Central memory CD8-positive, alpha-beta T cell (primary cell): Measurements from ENCODE around the gene TAAR8.
"Not testable (repeated sequence)": the region's sequence is repeated elsewhere in the genome, so short reads cannot be mapped to it uniquely, and the experiment has no call there.

Experiments used
- ATAC-seq: fragments of 150-1000 bp; cut with Tn5 transposase; replicated peaks from 2 replicates; pipeline ENCODE4 v1.10.0; 2022; ENCODE audit warnings: mild to moderate bottlenecking, moderate FRiP score, moderate number of reproducible peaks; ENCODE audit not compliant: poor library complexity, severe bottlenecking; ENCODE audit errors: extremely low read depth
- DNase-seq, 2 donors: peaks; one replicate each; pipeline ENCODE4 v3.0.0; 2021; ENCODE audit warnings: low spot score in 2 of 2
- H3K27ac Mint-ChIP-seq: one replicate; pipeline ENCODE4 v1.8.0; 2022; ENCODE audit warnings: low read depth, mild to moderate bottlenecking, moderate library complexity, mixed read lengths
- H3K27me3 Mint-ChIP-seq: one replicate; pipeline ENCODE4 v1.8.0; 2022; ENCODE audit warnings: mixed read lengths
- H3K36me3 Mint-ChIP-seq: one replicate; pipeline ENCODE4 v1.8.0; 2022; ENCODE audit warnings: mild to moderate bottlenecking, moderate library complexity, mixed read lengths; ENCODE audit not compliant: insufficient read depth
- H3K4me1 Mint-ChIP-seq: one replicate; pipeline ENCODE4 v1.8.0; 2022; ENCODE audit warnings: mixed read lengths
- H3K4me3 Mint-ChIP-seq: one replicate; pipeline ENCODE4 v1.8.0; 2022; ENCODE audit warnings: mild to moderate bottlenecking, moderate library complexity, mixed read lengths
- H3K9me3 Mint-ChIP-seq: one replicate; pipeline ENCODE4 v1.8.0; 2022; ENCODE audit warnings: mixed read lengths

Gene TAAR8

DNA sequence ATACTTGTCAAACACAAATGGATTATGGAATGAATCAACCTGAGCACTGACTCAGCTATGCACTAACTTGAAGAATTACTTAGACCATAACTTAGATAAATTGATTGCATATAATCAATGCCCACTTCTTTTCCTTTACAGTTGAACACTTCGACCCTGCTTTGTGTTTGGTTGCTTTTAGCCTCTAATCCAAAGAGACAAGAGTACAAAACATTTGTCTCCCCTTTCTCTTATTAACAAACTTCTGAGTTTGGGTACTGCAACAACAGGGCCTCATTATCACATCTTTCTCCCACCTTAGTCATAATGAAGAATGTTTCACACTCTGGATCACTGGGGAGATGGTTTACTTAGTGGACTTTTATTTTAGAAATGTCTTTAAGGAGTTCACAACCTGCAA, 15.1 kb downstream of the TAAR8 start:
- DNase-seq (no peak), ATAC-seq (no peak)
- H3K36me3 Mint-ChIP-seq, result no peaks in the 10 kb centered on the region
- H3K27ac Mint-ChIP-seq, result no peak overlapping the region
- no peak overlapping the region for H3K4me3 Mint-ChIP-seq
- peaks cover 82% of the 10 kb centered on the region for H3K27me3 Mint-ChIP-seq
- H3K9me3 Mint-ChIP-seq, result no peaks in the 10 kb centered on the region
- H3K4me1 Mint-ChIP-seq, result no peaks in the 10 kb centered on the region

DNA sequence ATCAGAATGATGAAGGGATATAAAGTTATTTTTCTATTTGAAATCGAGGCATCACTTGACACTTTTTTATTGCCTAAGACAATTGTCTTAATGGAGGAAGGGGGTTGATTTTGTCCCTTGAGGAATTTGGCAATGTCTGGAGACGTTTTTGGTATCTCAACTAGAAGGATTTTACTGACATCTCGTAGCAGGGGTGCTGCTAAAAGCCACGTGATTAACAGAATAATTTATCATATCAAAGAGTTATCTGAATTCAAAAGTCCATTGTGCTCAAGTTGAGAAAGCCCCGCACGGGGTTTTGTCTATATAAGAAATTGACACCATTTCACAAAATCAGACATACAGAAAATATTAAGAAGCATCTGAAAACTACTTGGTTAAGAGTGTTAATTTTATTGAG, 16.1 kb downstream of the TAAR8 start:
- Mint-ChIP-seq H3K27me3 (peaks cover 82% of the 10 kb centered on the region), H3K4me3 (no peak overlapping the region)
- no peak for DNase-seq

DNA sequence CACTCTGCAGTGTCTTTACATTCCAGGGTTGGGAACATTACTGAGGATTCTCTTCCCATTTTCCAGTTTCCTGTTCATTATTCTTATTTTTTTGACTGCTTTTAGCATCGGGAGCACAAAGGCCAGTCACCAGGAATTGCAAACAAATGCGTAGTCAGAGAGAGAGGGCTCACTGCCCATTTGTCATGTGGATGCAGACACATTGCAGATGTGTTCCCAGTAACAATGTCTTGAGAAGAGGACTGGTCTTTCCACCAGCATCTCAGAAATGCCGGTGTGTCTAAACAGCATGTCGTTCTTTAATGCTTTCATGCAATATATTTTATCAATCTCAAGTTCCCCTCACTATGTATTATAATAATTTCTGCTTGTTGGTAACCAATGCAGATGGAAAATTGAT, 16.7 kb downstream of the TAAR8 start:
- H3K27ac Mint-ChIP-seq, result no peak overlapping the region
- ATAC-seq (no peak), DNase-seq (no peak)
- peaks cover 82% of the 10 kb centered on the region for H3K27me3 Mint-ChIP-seq
- H3K36me3 Mint-ChIP-seq, result no peaks in the 10 kb centered on the region
- no peaks in the 10 kb centered on the region for H3K9me3 Mint-ChIP-seq
- H3K4me1 Mint-ChIP-seq, result no peaks in the 10 kb centered on the region
- H3K4me3 Mint-ChIP-seq, result no peak overlapping the region

More for the DNA sequence above, 16.1 kb downstream of the TAAR8 start:
- H3K27ac Mint-ChIP-seq, result no peak overlapping the region
- no peaks in the 10 kb centered on the region for H3K4me1 Mint-ChIP-seq
- H3K9me3 Mint-ChIP-seq, result no peaks in the 10 kb centered on the region
- no peak for ATAC-seq
- H3K36me3 Mint-ChIP-seq, result no peaks in the 10 kb centered on the region

DNA sequence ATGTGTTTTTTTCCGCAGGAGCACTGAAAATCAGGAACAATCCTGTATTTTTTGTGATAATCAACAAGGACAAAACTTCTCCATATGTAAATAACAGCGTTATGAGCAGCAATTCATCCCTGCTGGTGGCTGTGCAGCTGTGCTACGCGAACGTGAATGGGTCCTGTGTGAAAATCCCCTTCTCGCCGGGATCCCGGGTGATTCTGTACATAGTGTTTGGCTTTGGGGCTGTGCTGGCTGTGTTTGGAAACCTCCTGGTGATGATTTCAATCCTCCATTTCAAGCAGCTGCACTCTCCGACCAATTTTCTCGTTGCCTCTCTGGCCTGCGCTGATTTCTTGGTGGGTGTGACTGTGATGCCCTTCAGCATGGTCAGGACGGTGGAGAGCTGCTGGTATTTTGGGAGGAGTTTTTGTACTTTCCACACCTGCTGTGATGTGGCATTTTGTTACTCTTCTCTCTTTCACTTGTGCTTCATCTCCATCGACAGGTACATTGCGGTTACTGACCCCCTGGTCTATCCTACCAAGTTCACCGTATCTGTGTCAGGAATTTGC, 17.8 kb downstream of the TAAR8 start, which contains the start of gene TAAR6:
TSS of gene TAAR6 (plus strand) at position 102 of the 557 bp plus-strand sequence. CDS start at position 102, 0 bp downstream.
- no peaks in the 10 kb centered on the region for H3K4me1 Mint-ChIP-seq
- H3K9me3 Mint-ChIP-seq, result no peaks in the 10 kb centered on the region

DNA sequence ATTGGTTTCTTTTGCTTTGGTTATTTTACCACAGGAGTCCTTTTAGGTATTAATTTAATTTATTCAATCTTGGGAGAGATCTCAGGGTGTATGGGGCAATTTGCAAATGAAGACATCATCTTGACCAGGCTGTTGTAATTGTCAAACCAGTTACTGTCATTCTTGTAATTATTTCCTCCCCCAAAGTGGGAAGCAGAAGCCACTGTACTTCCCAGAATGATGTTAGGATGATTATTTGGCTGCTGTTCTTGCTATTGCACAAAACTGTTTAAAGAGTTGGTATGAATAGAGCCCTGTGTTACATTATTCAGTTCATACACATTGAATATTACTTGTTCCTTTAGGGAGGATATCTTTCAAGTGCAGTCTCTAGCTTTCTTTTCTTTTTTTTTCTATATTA, 19.3 kb downstream of the TAAR8 start:
- no peak overlapping the region for H3K27ac Mint-ChIP-seq
- no peaks in the 10 kb centered on the region for H3K4me1 Mint-ChIP-seq
- peaks cover 77% of the 10 kb centered on the region for H3K27me3 Mint-ChIP-seq
- no peak overlapping the region for H3K4me3 Mint-ChIP-seq
- no peaks in the 10 kb centered on the region for H3K9me3 Mint-ChIP-seq
- H3K36me3 Mint-ChIP-seq, result no peaks in the 10 kb centered on the region
- ATAC-seq, result no peak
- no peak for DNase-seq

More for the DNA sequence above, 17.8 kb downstream of the TAAR8 start, which contains the start of gene TAAR6:
- Mint-ChIP-seq H3K4me3 (no peak within 1 kb of the TSS), H3K36me3 (no peaks in the 10 kb centered on the region), H3K27ac (no peak within 1 kb of the TSS), H3K27me3 (peaks cover 76% of the 10 kb centered on the region)
- DNase-seq, result no peak
- no peak for ATAC-seq

DNA sequence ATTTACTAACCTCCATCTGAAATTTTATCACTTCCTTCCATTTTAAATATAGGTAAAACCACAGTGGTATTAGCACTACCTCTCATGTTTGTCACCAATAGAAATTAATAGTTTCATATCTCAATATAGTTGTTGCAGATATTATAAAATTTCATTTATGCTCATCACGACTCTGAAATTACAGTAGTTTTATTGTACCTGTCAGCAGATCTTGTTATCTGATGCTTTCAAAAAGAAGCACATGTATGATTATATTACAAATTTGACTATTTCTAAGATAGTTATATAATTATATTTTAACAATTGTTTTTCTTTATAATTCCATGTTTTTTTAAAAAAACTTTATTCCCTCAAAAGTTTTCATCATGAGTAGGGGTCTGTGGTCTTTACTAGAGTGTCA, 32.2 kb downstream of the TAAR8 start:
- no peaks in the 10 kb centered on the region for H3K4me1 Mint-ChIP-seq
- no peak overlapping the region for H3K27ac Mint-ChIP-seq
- peaks cover 75% of the 10 kb centered on the region for H3K27me3 Mint-ChIP-seq
- no peaks in the 10 kb centered on the region for H3K36me3 Mint-ChIP-seq
- no peak for ATAC-seq
- H3K4me3 Mint-ChIP-seq, result no peak overlapping the region
- DNase-seq, result no peak
- no peaks in the 10 kb centered on the region for H3K9me3 Mint-ChIP-seq

DNA sequence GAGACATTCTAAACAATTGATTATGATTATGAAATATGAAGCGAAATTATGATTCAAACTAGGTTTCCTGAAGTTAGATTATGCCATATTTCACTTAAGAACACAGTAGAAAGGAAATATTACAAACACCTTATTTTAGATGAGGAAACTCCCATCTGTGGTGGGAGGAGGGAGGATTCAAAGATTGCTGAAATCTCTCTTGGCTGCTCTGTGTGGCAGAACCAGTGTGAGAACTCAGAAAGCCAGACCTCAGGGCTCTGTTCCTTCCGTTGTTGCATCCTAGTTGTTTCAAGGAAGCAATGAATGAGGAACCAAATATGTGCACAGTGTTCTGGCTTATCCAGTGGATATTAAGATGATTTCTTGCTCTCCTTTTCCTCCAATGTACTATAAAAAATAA, 35.0 kb downstream of the TAAR8 start:
- DNase-seq, result no peak
- no peak overlapping the region for H3K4me3 Mint-ChIP-seq
- H3K36me3 Mint-ChIP-seq, result no peaks in the 10 kb centered on the region
- H3K9me3 Mint-ChIP-seq, result no peaks in the 10 kb centered on the region
- no peak for ATAC-seq
- H3K27ac Mint-ChIP-seq, result no peak overlapping the region
- H3K27me3 Mint-ChIP-seq, result peaks cover 62% of the 10 kb centered on the region
- no peaks in the 10 kb centered on the region for H3K4me1 Mint-ChIP-seq

DNA sequence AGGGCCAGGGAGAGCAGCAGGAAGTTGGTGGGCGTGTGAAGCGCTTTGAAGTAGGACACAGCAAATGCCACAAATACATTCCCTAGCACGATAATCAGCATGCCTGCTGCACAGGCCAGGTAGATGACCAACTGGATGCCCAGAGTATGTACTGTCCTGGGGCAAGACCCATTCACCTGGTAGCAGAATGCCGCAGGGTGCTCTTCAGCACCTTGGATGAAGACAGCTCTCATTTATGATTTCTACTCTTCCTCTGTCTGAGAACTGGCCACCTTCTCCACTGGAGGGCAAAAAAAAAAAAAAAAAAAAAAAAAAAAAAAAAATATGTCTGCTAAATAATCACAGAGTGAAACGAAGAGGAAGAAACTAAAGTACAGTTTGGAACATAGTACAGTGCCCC, 37.0 kb downstream of the TAAR8 start, which contains the start of gene TAAR5:
TSS of gene TAAR5 (minus strand) at position 288 of the 400 bp plus-strand sequence. CDS start at position 233, 55 bp downstream.
- Mint-ChIP-seq H3K4me3 (no peak within 1 kb of the TSS), H3K36me3 (no peaks in the 10 kb centered on the region), H3K27ac (no peak within 1 kb of the TSS), H3K27me3 (peaks cover 66% of the 10 kb centered on the region), H3K9me3 (no peaks in the 10 kb centered on the region), H3K4me1 (no peaks in the 10 kb centered on the region)
- DNase-seq (no peak), ATAC-seq (no peak)

DNA sequence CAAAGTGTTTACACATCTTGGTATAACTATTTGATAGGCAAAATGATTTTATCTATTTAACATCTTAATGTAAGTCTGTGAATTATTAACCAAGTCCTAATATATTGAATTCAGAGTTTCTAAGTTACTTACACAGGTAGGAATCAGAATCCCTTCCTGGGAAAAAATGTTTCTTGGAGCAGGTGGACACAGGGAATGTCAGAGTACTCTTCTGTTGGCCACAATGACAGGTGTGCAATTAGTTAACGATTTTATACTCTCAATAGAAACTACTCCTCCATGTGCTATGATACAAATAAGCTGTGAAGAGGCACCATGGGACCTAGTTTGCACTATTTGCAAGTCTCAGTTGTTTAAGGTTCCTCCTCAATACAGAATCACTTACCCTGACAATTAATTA, 37.9 kb downstream of the TAAR8 start:
- H3K4me1 Mint-ChIP-seq, result no peaks in the 10 kb centered on the region
- DNase-seq (no peak), ATAC-seq (no peak)
- no peak overlapping the region for H3K27ac Mint-ChIP-seq
- no peaks in the 10 kb centered on the region for H3K9me3 Mint-ChIP-seq
- H3K36me3 Mint-ChIP-seq, result no peaks in the 10 kb centered on the region
- no peak overlapping the region for H3K4me3 Mint-ChIP-seq
- H3K27me3 Mint-ChIP-seq, result peaks cover 61% of the 10 kb centered on the region

DNA sequence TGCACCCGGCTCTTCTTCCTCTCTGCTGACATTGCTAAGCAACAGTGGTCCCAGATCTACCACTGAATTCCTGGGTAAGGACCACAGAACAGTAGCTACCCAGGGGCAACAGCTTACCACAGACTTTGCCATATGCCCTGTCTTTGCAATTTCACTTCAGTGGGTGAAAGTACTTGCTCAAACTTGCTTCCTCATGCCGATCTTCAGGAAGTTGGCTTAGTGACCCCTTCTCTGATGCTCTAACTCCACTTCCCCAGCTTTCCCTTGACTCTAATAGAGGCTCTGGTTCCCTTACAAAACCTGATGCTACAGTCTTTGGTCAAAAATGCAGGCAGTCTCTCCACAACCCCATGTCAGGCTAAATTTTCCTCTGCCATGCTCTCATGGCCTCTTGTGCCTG, 40.4 kb downstream of the TAAR8 start:
- Mint-ChIP-seq H3K36me3 (no peaks in the 10 kb centered on the region), H3K9me3 (no peaks in the 10 kb centered on the region), H3K4me1 (no peaks in the 10 kb centered on the region), H3K4me3 (no peak overlapping the region), H3K27me3 (peaks cover 49% of the 10 kb centered on the region), H3K27ac (no peak overlapping the region)
- no peak for DNase-seq
- no peak for ATAC-seq

DNA sequence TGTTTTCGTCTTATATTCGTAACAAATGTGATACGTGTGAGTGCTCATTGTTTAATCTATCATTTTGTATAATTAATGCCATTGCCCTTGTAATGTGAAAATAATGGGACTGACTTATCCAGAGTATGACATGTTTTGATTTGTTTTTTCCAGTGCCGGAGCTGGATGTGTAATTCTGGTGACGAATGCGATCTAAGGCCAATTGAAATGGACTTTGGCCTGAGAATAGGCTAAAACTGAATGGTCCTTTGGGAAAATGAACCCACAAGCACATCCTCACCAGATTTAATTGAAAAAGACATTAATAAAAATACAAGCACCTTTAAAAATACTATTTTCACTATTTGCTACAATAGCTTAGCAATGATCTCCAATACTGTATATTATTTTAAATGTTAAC, 43.7 kb downstream of the TAAR8 start:
- no peaks in the 10 kb centered on the region for H3K9me3 Mint-ChIP-seq
- no peaks in the 10 kb centered on the region for H3K4me1 Mint-ChIP-seq
- no peak overlapping the region for H3K4me3 Mint-ChIP-seq
- ATAC-seq (no peak), DNase-seq (no peak)
- no peak overlapping the region for H3K27ac Mint-ChIP-seq
- no peaks in the 10 kb centered on the region for H3K36me3 Mint-ChIP-seq
- peaks cover 56% of the 10 kb centered on the region for H3K27me3 Mint-ChIP-seq

DNA sequence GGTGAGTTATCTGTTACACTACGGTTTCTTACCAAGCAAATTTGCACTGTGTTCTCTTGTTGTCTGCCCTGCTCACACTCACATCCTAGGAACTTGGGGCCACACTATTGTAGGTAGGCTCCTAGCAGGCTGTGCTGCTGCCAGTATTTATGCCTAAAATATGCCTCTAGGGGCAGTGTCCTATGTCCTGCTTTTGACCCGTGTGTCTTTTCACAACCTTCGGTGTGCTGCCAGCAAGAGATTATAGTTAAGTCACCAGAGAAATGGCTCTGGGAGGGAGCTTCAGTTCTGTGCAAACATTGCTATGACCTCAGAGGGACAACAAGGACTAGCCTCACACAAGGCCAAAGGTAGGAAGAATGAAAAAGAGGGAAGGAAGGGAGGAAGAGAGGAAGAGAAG, 46.0 kb downstream of the TAAR8 start:
- no peak overlapping the region for H3K4me3 Mint-ChIP-seq
- H3K9me3 Mint-ChIP-seq, result no peaks in the 10 kb centered on the region
- DNase-seq, result no peak
- peaks cover 39% of the 10 kb centered on the region for H3K27me3 Mint-ChIP-seq
- no peak overlapping the region for H3K27ac Mint-ChIP-seq
- no peaks in the 10 kb centered on the region for H3K36me3 Mint-ChIP-seq
- no peaks in the 10 kb centered on the region for H3K4me1 Mint-ChIP-seq
- ATAC-seq, result no peak

DNA sequence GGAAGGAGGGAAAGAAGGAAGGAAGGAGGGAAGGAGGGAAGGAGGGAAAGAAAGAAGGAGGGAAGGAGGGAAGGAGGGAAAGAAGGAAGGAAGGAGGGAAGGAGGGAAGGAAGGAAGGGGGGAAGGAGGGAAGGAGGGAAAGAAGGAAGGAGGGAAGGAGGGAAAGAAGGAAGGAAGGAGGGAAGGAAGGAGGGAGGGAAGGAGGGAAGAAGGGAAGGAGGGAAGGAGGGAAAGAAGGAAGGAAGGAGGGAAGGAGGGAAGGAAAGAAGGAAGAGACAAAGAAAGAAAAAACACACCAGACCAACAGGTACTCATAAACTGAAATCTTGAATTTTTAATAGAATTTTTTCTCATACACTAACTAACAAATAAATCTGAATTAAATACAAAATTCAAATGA, 48.4 kb downstream of the TAAR8 start:
- H3K36me3 Mint-ChIP-seq, H3K9me3 Mint-ChIP-seq, H3K4me3 Mint-ChIP-seq, H3K4me1 Mint-ChIP-seq, DNase-seq, H3K27ac Mint-ChIP-seq, ATAC-seq: not testable (repeated sequence)
- peaks cover 40% of the 10 kb centered on the region for H3K27me3 Mint-ChIP-seq
